GM12878 (cell line): Measurements from ENCODE around the gene TARDBP. TPM values are rescaled to one million over a fixed set of nuclear protein-coding genes. Genes with fewer than 3 reads are reported as not detected.

ENCODE experiments used
- CBX3 ChIP-seq: fragments of 200-600 bp; sonication (generic); IDR thresholded peaks from 2 replicates; pipeline ENCODE4 v1.6.1; 2016; ENCODE audit warnings: low read depth, borderline replicate concordance
- CHD1 ChIP-seq: IDR thresholded peaks from 2 replicates; pipeline ENCODE4 v1.6.1; 2012; ENCODE audit warnings: low read depth, low read length, improper control_type of control experiment
- CREM ChIP-seq: IDR thresholded peaks from 2 replicates; pipeline ENCODE4 v1.6.1; 2014; ENCODE audit warnings: antibody characterized with exemption, low read depth
- EZH2 ChIP-seq: IDR thresholded peaks from 2 replicates; pipeline ENCODE4 v1.6.1; 2012; ENCODE audit warnings: low read depth, mild to moderate bottlenecking, control low read depth, inconsistent platforms, low read length, borderline replicate concordance; ENCODE audit not compliant: control insufficient read depth
- HDGF ChIP-seq: fragments of 450-650 bp; IDR thresholded peaks from 2 replicates; pipeline ENCODE4 v1.6.1; 2016; ENCODE audit warnings: antibody characterized with exemption
- IKZF1 ChIP-seq: fragments of 450-650 bp; conservative IDR thresholded peaks from 2 replicates; pipeline ENCODE4 v1.6.1; 2017; ENCODE audit warnings: antibody characterized with exemption, mild to moderate bottlenecking
- IKZF2 ChIP-seq, 2 experiments: fragments of 450-650 bp; IDR thresholded peaks; 2 replicates each; pipeline ENCODE4 v1.6.1; 2017; ENCODE audit warnings: mild to moderate bottlenecking in 2 of 2, moderate library complexity in 2 of 2
- JUNB ChIP-seq: IDR thresholded peaks from 2 replicates; pipeline ENCODE4 v1.6.1; 2016; ENCODE audit warnings: antibody characterized with exemption, mild to moderate bottlenecking
- KDM1A ChIP-seq: fragments of 200-600 bp; sonication (generic); IDR thresholded peaks from 2 replicates; pipeline ENCODE4 v1.6.1; 2016; ENCODE audit warnings: borderline replicate concordance
- NFYA ChIP-seq: IDR thresholded peaks from 2 replicates; pipeline ENCODE4 v1.6.1; 2011; ENCODE audit warnings: low read depth, mild to moderate bottlenecking, low read length, improper control_type of control experiment, borderline replicate concordance
- RAD21 ChIP-seq: IDR thresholded peaks from 2 replicates; pipeline ENCODE4 v1.6.1; 2011; ENCODE audit warnings: mild to moderate bottlenecking, low read depth, low read length, moderate library complexity; ENCODE audit not compliant: insufficient read depth
- RBBP5 ChIP-seq: fragments of 200-600 bp; sonication (generic); conservative IDR thresholded peaks from 2 replicates; pipeline ENCODE4 v1.6.1; 2016
- SRF ChIP-seq, 2 experiments: IDR thresholded peaks; 2 replicates each; pipeline ENCODE4 v1.6.1; 2011; ENCODE audit warnings: low read depth in 2 of 2, low read length in 2 of 2, mild to moderate bottlenecking in 1 of 2, moderate library complexity in 1 of 2
- SUPT20H ChIP-seq: IDR thresholded peaks from 2 replicates; pipeline ENCODE4 v1.6.1; 2011; ENCODE audit warnings: low read depth, mild to moderate bottlenecking, low read length, moderate library complexity, borderline replicate concordance; ENCODE audit not compliant: control insufficient read depth
- polyA plus RNA-seq, 11 experiments: library from polyadenylated mRNA; depleted of rRNA in 4 of 11; unstranded in 6 of 11; stranded (reverse) in 5 of 11; fragments of >200 nt; fragmentation: Nextera tagmentation in 4 of 11; fragmentation: Illumina TruSeq in 1 of 11; extraction: Ambion mirVana in 4 of 11; extraction: Trizol in 1 of 11; gene quantifications; 1 replicate in 1 of 11; 2 replicates in 10 of 11; pipeline versions ENCODE4 v1.2.1 to v1.2.3, GENCODE V29; 2011 to 2016; ENCODE audit warnings: inconsistent platforms in 2 of 11, missing spikeins in 2 of 11, low read depth in 1 of 11
- total RNA-seq, 4 experiments: library from RNA; depleted of rRNA in 3 of 4; stranded (reverse); fragments of >200 nt in 3 of 4; fragmentation: Illumina TruSeq in 1 of 4; extraction: Trizol in 1 of 4; gene quantifications; 2 replicates each; pipeline versions ENCODE4 v1.2.1 to v1.2.3, GENCODE V29; 2013 to 2021
- TF ChIP-seq, protein P1 (sequence below): IDR thresholded peaks from 2 replicates; pipeline ENCODE4 v1.6.1; 2011; ENCODE audit warnings: borderline replicate concordance, low read depth, mild to moderate bottlenecking, moderate library complexity, low read length; ENCODE audit not compliant: insufficient read depth, poor library complexity, severe bottlenecking
- TF ChIP-seq, protein P2 (sequence below): fragments of 450-650 bp; IDR thresholded peaks from 2 replicates; pipeline ENCODE4 v1.6.1; 2017; ENCODE audit warnings: antibody characterized with exemption, mild to moderate bottlenecking, moderate library complexity
- TF ChIP-seq, protein P3 (sequence below): fragments of 450-650 bp; IDR thresholded peaks from 2 replicates; pipeline ENCODE4 v1.6.1; 2017; ENCODE audit warnings: low read depth, mild to moderate bottlenecking, moderate library complexity
- TF ChIP-seq, protein P4 (sequence below): IDR thresholded peaks from 2 replicates; pipeline ENCODE4 v1.6.1; 2012; ENCODE audit warnings: low read length, inconsistent platforms
- TF ChIP-seq, protein P5 (sequence below): IDR thresholded peaks from 2 replicates; pipeline ENCODE4 v1.6.1; 2011; ENCODE audit warnings: low read depth, mild to moderate bottlenecking, low read length, moderate library complexity, borderline replicate concordance; ENCODE audit errors: extremely low read depth
- TF ChIP-seq, protein P6 (sequence below): fragments of 450-650 bp; conservative IDR thresholded peaks from 2 replicates; pipeline ENCODE4 v1.6.1; 2017; ENCODE audit warnings: mild to moderate bottlenecking, moderate library complexity

TARDBP gene
- total and polyA plus RNA-seq, 10 of the 15 experiments (the other 5 are each of a cell fraction or from before 2014, with no cell fraction given): 55.6 to 318 (median 192) TPM

DNA sequence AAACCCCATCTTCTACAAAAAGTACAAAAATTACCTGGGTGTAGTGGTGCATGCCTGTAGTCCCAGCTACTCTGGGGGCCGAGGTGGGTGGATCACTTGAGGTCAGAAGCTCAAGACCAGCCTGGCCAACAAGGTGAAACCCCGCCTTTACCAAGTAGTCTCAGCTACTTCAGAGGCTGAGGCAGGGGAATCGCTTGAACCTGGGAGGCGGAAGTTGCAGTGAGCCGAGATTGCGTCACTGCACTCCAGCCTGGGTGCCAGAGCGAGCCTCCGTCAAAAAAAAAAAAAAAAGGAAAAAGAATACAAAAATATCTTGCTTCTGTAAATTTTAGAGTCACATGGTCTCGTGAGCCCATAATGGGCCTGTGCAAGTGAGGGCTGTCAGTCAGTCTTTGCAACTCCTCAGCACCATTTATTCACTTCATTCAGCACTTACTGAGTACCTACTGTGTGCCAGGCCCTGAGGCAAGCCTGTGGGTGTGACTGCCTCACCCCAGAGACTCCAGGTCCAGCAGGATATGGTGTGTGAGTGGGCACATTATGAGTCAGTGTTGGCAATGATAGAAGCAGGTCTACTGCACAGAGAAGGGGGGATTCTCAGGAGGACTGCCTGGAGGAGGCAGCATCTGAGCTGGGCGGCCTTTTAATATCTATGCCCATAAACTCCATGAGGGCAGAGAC is 46.8 kb upstream of the TARDBP start (continued):
- TF ChIP-seq, protein P1, sequence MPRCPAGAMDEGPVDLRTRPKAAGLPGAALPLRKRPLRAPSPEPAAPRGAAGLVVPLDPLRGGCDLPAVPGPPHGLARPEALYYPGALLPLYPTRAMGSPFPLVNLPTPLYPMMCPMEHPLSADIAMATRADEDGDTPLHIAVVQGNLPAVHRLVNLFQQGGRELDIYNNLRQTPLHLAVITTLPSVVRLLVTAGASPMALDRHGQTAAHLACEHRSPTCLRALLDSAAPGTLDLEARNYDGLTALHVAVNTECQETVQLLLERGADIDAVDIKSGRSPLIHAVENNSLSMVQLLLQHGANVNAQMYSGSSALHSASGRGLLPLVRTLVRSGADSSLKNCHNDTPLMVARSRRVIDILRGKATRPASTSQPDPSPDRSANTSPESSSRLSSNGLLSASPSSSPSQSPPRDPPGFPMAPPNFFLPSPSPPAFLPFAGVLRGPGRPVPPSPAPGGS: peak; percentile 36
- TF ChIP-seq JUNB (no peak), CBX3 (no peak), RAD21 (no peak), RBBP5 (no peak), SRF (IDR thresholded peaks at IDR 0.05; ENCODE audit: low read depth in 2 of 2, low read length in 2 of 2) (no peak), HDGF (0 out of 2 replicates have a peak, but pooled peaks have one; percentile 18), IKZF2 (IDR thresholded peaks at IDR 0.05) (no peak), SUPT20H (no peak), KDM1A (no peak), CREM (peak; percentile 9; the same call in 1 of the 2 replicates), IKZF1 (no peak), NFYA (no peak), CHD1 (no peak), EZH2 (no peak)
- TF ChIP-seq, protein P2, sequence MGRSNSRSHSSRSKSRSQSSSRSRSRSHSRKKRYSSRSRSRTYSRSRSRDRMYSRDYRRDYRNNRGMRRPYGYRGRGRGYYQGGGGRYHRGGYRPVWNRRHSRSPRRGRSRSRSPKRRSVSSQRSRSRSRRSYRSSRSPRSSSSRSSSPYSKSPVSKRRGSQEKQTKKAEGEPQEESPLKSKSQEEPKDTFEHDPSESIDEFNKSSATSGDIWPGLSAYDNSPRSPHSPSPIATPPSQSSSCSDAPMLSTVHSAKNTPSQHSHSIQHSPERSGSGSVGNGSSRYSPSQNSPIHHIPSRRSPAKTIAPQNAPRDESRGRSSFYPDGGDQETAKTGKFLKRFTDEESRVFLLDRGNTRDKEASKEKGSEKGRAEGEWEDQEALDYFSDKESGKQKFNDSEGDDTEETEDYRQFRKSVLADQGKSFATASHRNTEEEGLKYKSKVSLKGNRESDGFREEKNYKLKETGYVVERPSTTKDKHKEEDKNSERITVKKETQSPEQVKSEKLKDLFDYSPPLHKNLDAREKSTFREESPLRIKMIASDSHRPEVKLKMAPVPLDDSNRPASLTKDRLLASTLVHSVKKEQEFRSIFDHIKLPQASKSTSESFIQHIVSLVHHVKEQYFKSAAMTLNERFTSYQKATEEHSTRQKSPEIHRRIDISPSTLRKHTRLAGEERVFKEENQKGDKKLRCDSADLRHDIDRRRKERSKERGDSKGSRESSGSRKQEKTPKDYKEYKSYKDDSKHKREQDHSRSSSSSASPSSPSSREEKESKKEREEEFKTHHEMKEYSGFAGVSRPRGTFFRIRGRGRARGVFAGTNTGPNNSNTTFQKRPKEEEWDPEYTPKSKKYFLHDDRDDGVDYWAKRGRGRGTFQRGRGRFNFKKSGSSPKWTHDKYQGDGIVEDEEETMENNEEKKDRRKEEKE: no peak
- TF ChIP-seq, protein P3, sequence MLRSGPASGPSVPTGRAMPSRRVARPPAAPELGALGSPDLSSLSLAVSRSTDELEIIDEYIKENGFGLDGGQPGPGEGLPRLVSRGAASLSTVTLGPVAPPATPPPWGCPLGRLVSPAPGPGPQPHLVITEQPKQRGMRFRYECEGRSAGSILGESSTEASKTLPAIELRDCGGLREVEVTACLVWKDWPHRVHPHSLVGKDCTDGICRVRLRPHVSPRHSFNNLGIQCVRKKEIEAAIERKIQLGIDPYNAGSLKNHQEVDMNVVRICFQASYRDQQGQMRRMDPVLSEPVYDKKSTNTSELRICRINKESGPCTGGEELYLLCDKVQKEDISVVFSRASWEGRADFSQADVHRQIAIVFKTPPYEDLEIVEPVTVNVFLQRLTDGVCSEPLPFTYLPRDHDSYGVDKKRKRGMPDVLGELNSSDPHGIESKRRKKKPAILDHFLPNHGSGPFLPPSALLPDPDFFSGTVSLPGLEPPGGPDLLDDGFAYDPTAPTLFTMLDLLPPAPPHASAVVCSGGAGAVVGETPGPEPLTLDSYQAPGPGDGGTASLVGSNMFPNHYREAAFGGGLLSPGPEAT: no peak; the same call in 1 of the 2 replicates
- TF ChIP-seq, protein P4, sequence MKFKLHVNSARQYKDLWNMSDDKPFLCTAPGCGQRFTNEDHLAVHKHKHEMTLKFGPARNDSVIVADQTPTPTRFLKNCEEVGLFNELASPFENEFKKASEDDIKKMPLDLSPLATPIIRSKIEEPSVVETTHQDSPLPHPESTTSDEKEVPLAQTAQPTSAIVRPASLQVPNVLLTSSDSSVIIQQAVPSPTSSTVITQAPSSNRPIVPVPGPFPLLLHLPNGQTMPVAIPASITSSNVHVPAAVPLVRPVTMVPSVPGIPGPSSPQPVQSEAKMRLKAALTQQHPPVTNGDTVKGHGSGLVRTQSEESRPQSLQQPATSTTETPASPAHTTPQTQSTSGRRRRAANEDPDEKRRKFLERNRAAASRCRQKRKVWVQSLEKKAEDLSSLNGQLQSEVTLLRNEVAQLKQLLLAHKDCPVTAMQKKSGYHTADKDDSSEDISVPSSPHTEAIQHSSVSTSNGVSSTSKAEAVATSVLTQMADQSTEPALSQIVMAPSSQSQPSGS: peak; percentile 53; the same call in 1 of the 2 replicates
- TF ChIP-seq, protein P5, sequence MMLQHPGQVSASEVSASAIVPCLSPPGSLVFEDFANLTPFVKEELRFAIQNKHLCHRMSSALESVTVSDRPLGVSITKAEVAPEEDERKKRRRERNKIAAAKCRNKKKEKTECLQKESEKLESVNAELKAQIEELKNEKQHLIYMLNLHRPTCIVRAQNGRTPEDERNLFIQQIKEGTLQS: no peak
- TF ChIP-seq, protein P6, sequence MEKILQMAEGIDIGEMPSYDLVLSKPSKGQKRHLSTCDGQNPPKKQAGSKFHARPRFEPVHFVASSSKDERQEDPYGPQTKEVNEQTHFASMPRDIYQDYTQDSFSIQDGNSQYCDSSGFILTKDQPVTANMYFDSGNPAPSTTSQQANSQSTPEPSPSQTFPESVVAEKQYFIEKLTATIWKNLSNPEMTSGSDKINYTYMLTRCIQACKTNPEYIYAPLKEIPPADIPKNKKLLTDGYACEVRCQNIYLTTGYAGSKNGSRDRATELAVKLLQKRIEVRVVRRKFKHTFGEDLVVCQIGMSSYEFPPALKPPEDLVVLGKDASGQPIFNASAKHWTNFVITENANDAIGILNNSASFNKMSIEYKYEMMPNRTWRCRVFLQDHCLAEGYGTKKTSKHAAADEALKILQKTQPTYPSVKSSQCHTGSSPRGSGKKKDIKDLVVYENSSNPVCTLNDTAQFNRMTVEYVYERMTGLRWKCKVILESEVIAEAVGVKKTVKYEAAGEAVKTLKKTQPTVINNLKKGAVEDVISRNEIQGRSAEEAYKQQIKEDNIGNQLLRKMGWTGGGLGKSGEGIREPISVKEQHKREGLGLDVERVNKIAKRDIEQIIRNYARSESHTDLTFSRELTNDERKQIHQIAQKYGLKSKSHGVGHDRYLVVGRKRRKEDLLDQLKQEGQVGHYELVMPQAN: no peak; the same call in 1 of the 2 replicates
